Gastrocnemius medialis (tissue), 4 donors: ENCODE results near the gene KCND3. TPM values are rescaled to one million over a fixed set of nuclear protein-coding genes. Genes with fewer than 3 reads are reported as not detected.

Experiments
- ATAC-seq, 2 donors: fragments of 150-250 bp; one replicate each; pipeline ENCODE4 v1.9.1; 2016
- DNase-seq, 2 donors: peaks; one replicate each; pipeline ENCODE4 v3.0.0-alpha.2; 2019
- H3K27ac ChIP-seq, 4 donors: fragments of 200-600 bp; sonication (generic); 1 replicate in 1 of 4; 2 replicates in 3 of 4; pipeline ENCODE4 v1.5.1; 2016 to 2018; ENCODE audit warnings: mild to moderate bottlenecking in 2 of 4, moderate library complexity in 1 of 4
- H3K27me3 ChIP-seq, 3 donors: fragments of 200-600 bp; sonication (generic) in 2 of 3; 1 replicate in 1 of 3; 2 replicates in 2 of 3; pipeline versions ENCODE4 v1.5.1 to v1.6.0; 2016 to 2019; ENCODE audit warnings: mild to moderate bottlenecking in 1 of 3, moderate library complexity in 1 of 3
- H3K36me3 ChIP-seq, 2 donors: fragments of 200-600 bp; sonication (generic) in 1 of 2; one replicate each; pipeline ENCODE4 v1.5.1; 2017 to 2018
- H3K4me1 ChIP-seq, 2 donors: fragments of 200-600 bp; sonication (generic) in 1 of 2; one replicate each; pipeline ENCODE4 v1.5.1; 2016 to 2017; ENCODE audit warnings: mild to moderate bottlenecking in 2 of 2
- H3K4me3 ChIP-seq, 4 donors: fragments of 200-600 bp; sonication (generic) in 3 of 4; 1 replicate in 1 of 4; 2 replicates in 3 of 4; pipeline ENCODE4 v1.5.1; 2016 to 2019; ENCODE audit warnings: mild to moderate bottlenecking in 2 of 4
- H3K9me3 ChIP-seq, 3 donors: fragments of 200-600 bp; sonication (generic) in 2 of 3; 1 replicate in 1 of 3; 2 replicates in 2 of 3; pipeline ENCODE4 v1.5.1; 2016 to 2019
- POLR2A ChIP-seq, 2 donors: fragments of 450-650 bp; IDR thresholded peaks; one replicate each; pipeline ENCODE4 v1.6.1; 2017; ENCODE audit warnings: antibody characterized with exemption in 2 of 2, mild to moderate bottlenecking in 2 of 2, moderate library complexity in 2 of 2
- in situ Hi-C, 4 donors: fragments of 200-750 bp; cut with MboI; loops; one replicate each; pipeline versions ENCODE4 v1.15.0 to v1.8.0; 2017; ENCODE audit warnings: low sequenced_read_pairs in 4 of 4
- intact Hi-C: fragments of 100-400 bp; cut with DNase I; formaldehyde crosslinking; loops from one replicate; pipeline ENCODE4 v1.15.1; 2023; ENCODE audit warnings: low total_unique reads
- total RNA-seq, 4 donors: library from RNA; depleted of rRNA; stranded (reverse); fragments of >200 nt; gene quantifications; one replicate each; pipeline versions ENCODE4 v1.1.0 to v1.2.3, GENCODE V29; 2016
- TF ChIP-seq, protein P1 (sequence below), 5 experiments: fragments of 450-650 bp in 3 of 5; fragments of 200-600 bp in 2 of 5; sonication (generic) in 2 of 5; IDR thresholded peaks in 4 of 5; conservative IDR thresholded peaks in 1 of 5; 1 replicate in 4 of 5; 2 replicates in 1 of 5; pipeline ENCODE4 v1.5.1; 2016 to 2019; ENCODE audit warnings: antibody characterized with exemption in 5 of 5, mild to moderate bottlenecking in 3 of 5, moderate library complexity in 3 of 5

Gene KCND3
- total RNA-seq, 4 donors from 2014 or later, result 1.2 to 2.6 (median 1.5) TPM

DNA sequence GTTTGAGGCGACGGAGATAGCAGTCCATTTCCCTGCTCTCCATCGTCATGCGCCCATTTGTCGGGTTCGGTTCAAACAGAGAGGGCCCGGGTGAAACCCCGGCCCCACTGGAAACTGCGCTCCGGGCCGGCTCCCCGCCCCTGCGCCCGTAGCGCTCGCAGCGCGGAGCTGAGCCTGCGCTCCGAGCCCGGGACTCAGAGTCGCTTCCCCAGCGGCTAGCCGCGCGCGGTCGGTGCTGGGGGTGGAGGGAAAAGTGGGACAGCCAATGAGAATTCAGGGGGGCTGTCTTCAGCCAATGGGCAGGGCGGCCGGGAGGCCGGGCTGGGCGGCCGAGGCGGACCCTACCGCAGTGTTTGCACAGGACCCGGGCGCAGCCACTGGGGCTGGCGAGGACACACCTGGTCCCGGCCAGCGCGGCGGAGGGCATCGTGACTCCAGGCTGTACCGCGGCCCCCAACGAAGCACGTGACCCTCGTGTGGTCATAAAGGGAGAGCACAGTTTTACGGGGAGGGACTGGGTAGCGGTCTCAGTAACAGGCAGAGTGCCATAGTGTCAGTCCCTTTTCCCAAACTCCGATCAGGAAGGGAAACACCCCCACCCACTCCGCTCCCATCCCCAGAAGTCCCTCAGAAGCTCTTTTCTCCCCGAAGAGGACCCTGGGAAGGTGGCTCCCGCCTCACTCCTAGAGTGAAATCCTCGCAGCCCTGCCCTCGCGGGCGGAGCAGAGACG lies 250.1 kb downstream of the KCND3 start, which contains the start of gene INKA2:
Gene INKA2, minus strand, starts transcription at position 202 of the 731 bp plus-strand sequence. Its CDS starts 153 bp downstream, at position 49.
- DNase-seq (peak; percentile 90 to 91), ATAC-seq (peak; percentile 79)
- TF ChIP-seq, protein P1, sequence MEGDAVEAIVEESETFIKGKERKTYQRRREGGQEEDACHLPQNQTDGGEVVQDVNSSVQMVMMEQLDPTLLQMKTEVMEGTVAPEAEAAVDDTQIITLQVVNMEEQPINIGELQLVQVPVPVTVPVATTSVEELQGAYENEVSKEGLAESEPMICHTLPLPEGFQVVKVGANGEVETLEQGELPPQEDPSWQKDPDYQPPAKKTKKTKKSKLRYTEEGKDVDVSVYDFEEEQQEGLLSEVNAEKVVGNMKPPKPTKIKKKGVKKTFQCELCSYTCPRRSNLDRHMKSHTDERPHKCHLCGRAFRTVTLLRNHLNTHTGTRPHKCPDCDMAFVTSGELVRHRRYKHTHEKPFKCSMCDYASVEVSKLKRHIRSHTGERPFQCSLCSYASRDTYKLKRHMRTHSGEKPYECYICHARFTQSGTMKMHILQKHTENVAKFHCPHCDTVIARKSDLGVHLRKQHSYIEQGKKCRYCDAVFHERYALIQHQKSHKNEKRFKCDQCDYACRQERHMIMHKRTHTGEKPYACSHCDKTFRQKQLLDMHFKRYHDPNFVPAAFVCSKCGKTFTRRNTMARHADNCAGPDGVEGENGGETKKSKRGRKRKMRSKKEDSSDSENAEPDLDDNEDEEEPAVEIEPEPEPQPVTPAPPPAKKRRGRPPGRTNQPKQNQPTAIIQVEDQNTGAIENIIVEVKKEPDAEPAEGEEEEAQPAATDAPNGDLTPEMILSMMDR (IDR thresholded peaks at IDR 0.05 in 4 of 5, conservative IDR thresholded peaks at IDR 0.05 in 1 of 5), result peak in 2 of 5 experiments; percentile 17 to 18
- TF ChIP-seq POLR2A (IDR thresholded peaks at IDR 0.05), result peak; percentile 94 to 95
- peaks cover 36 to 38% of the 10 kb centered on the region in 2 donors for H3K4me1 ChIP-seq
- H3K4me3 ChIP-seq, result peak within 1 kb of the TSS; percentile 56 to 80 (median 70)
- peak within 1 kb of the TSS; percentile 85 to 96 (median 93) for H3K27ac ChIP-seq
- no peaks in the 10 kb centered on the region for H3K27me3 ChIP-seq
- in situ Hi-C loops (no loop called here), intact Hi-C loops (loop anchor here (1.0 kb wide), 1 partner anchor 19 kb away; no protein-coding TSS in a partner anchor)
- no peaks in the 10 kb centered on the region for H3K9me3 ChIP-seq
- H3K36me3 ChIP-seq, result no peaks in the 10 kb centered on the region

GRCh38 chr1:111738436-111739193 lies 250.9 kb downstream of the KCND3 start:
- peak; percentile 56 to 67 for DNase-seq
- no peaks in the 10 kb centered on the region for H3K27me3 ChIP-seq
- peak overlapping the region; percentile 56 to 80 (median 70) for H3K4me3 ChIP-seq
- intact Hi-C loops, result loop anchor here (1.0 kb wide), 1 partner anchor 18 kb away; no protein-coding TSS in a partner anchor
- no peaks in the 10 kb centered on the region for H3K36me3 ChIP-seq
- no peaks in the 10 kb centered on the region for H3K9me3 ChIP-seq
- peaks cover 43 to 46% of the 10 kb centered on the region in 2 donors for H3K4me1 ChIP-seq
- H3K27ac ChIP-seq, result peak overlapping the region; percentile 85 to 96 (median 93)
- peak; percentile 55 to 65 for ATAC-seq
- in situ Hi-C loops, result no loop called here
- peak; percentile 3 to 53 for TF ChIP-seq POLR2A (IDR thresholded peaks at IDR 0.05)
- TF ChIP-seq, protein P1 (IDR thresholded peaks at IDR 0.05 in 4 of 5, conservative IDR thresholded peaks at IDR 0.05 in 1 of 5), result no peak

DNA sequence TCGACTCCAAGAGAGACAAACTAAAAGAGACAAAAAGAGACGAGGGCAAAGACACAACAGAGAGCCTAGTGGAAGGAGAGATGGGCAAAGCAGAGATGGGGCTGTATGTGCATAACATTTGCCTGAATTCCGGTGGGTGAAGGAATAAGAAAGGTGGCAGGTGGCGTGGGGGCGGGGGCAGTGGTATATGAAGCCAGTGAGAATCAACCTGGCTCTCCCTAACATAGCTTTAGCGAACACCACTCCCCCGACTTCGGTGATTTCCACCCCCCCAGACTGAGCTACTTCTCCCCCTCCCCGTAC lies 251.4 kb downstream of the KCND3 start:
- no peaks in the 10 kb centered on the region for H3K9me3 ChIP-seq
- in situ Hi-C loops (no loop called here), intact Hi-C loops (no loop called here)
- no peaks in the 10 kb centered on the region for H3K36me3 ChIP-seq
- H3K27ac ChIP-seq, result peak overlapping the region; percentile 85 to 96 (median 93)
- peaks cover 48 to 51% of the 10 kb centered on the region in 2 donors for H3K4me1 ChIP-seq
- ATAC-seq, result no peak
- H3K27me3 ChIP-seq, result no peaks in the 10 kb centered on the region
- DNase-seq, result no peak
- peak overlapping the region; percentile 56 to 80 (median 70) for H3K4me3 ChIP-seq
- no peak for TF ChIP-seq POLR2A (IDR thresholded peaks at IDR 0.05)
- TF ChIP-seq, protein P1 (IDR thresholded peaks at IDR 0.05 in 4 of 5, conservative IDR thresholded peaks at IDR 0.05 in 1 of 5), result no peak

DNA sequence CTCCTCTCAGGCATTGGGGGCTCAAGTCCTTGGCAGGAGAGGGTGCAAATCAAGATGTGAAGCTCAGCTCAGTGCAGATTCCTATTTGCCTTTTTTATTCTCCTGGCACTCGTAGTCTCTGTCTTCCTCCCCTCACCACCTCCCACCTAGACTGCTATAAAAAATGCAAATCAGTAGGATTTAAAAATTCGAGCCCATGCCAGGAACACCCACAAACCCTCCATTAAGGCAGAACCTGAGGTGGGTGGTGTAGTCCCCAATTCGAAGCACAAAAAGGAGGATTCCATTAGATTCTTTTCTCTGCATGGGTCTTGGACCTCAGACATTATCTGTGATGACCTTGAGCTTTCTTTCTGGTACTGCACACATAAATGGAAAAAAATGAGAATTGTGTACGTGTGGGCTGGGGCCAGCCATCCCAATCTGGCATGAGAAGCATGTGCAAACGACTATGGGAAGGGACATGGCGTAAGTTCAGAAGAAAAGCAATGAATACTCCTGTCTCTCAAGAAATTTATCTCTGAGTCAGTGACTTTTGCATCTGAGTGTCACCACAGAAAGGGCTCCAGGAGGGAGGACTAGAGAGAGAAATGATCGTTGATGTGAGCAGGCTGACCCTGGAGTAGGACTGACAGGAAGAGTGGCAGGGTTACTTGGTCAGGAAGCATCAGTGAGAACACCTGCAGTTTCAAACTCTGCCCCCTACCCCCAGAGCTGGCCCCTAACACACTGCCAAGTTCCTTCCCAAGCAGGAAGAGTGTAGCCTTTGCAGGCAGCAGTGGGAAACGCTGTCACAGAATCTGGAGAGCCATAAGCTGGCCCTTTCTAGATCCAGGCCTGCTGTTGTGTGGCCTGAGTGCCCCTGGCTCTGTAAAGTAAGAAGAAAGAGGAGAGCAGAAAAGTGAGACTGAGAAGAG lies 252.0 kb downstream of the KCND3 start:
- in situ Hi-C loops (no loop called here), intact Hi-C loops (no loop called here)
- no peaks in the 10 kb centered on the region for H3K27me3 ChIP-seq
- no peak for DNase-seq
- H3K9me3 ChIP-seq, result no peaks in the 10 kb centered on the region
- H3K36me3 ChIP-seq, result no peaks in the 10 kb centered on the region
- H3K27ac ChIP-seq, result peak overlapping the region; percentile 85 to 96 (median 93)
- ATAC-seq, result no peak
- H3K4me1 ChIP-seq, result peaks cover 55 to 56% of the 10 kb centered on the region in 2 donors
- peak overlapping the region; percentile 56 to 80 (median 70) for H3K4me3 ChIP-seq
- TF ChIP-seq, protein P1 (IDR thresholded peaks at IDR 0.05 in 4 of 5, conservative IDR thresholded peaks at IDR 0.05 in 1 of 5), result no peak
- no peak for TF ChIP-seq POLR2A (IDR thresholded peaks at IDR 0.05)
